ENCODE measurements around the gene TRIP6.
"Not testable (repeated sequence)": the region's sequence is repeated elsewhere in the genome, so short reads cannot be mapped to it uniquely, and the experiment has no call there.

The TRIP6 gene

GRCh38 chr7:100891568-100892247, 24.5 kb downstream of the TRIP6 start:
- DNase-seq: no peak

- DNase-seq: no peak
Observed at GRCh38 chr7:100892364-100893317, 25.5 kb downstream of the TRIP6 start.

- DNase-seq: no peak
Observed at GRCh38 chr7:100893318-100893895, 26.2 kb downstream of the TRIP6 start.

- DNase-seq: no peak
Observed at GRCh38 chr7:100893910-100894721, 26.9 kb downstream of the TRIP6 start.

- DNase-seq: peak; percentile 56
Observed at GRCh38 chr7:100894860-100895700, 27.9 kb downstream of the TRIP6 start.

- DNase-seq: no peak
Observed at GRCh38 chr7:100895701-100895955, 28.4 kb downstream of the TRIP6 start, which contains the start of gene ACHE. Gene ACHE (minus strand): TSS chr7:100895888. CDS start chr7:100894232, 1,656 bp downstream.

GRCh38 chr7:100895956-100896731, 29.0 kb downstream of the TRIP6 start:
- peak; percentile 73 for DNase-seq

GRCh38 chr7:100896732-100897608, 29.8 kb downstream of the TRIP6 start:
- peak; percentile 29 for DNase-seq

- peak; percentile 18 for DNase-seq
Observed at GRCh38 chr7:100897772-100898454, 30.7 kb downstream of the TRIP6 start.

GRCh38 chr7:100899432-100899831, 32.2 kb downstream of the TRIP6 start:
- DNase-seq: no peak

GRCh38 chr7:100900978-100901377, 33.8 kb downstream of the TRIP6 start:
- no peak for DNase-seq

GRCh38 chr7:100901921-100902332, 34.7 kb downstream of the TRIP6 start:
- DNase-seq: no peak

GRCh38 chr7:100902638-100903037, 35.5 kb downstream of the TRIP6 start:
- no peak for DNase-seq

GRCh38 chr7:100908512-100908911, 41.3 kb downstream of the TRIP6 start:
- DNase-seq: no peak

GRCh38 chr7:100910443-100910842, 43.3 kb downstream of the TRIP6 start:
- not testable (repeated sequence) for DNase-seq

- no peak for DNase-seq
Observed at GRCh38 chr7:100911484-100911883, 44.3 kb downstream of the TRIP6 start.

- no peak for DNase-seq
Observed at GRCh38 chr7:100914208-100914878, 47.2 kb downstream of the TRIP6 start.

GRCh38 chr7:100914879-100915447, 47.8 kb downstream of the TRIP6 start:
- no peak for DNase-seq

All from NCI-H2171 (cell line).